ENCODE results near the gene EPHB6.

DNA sequence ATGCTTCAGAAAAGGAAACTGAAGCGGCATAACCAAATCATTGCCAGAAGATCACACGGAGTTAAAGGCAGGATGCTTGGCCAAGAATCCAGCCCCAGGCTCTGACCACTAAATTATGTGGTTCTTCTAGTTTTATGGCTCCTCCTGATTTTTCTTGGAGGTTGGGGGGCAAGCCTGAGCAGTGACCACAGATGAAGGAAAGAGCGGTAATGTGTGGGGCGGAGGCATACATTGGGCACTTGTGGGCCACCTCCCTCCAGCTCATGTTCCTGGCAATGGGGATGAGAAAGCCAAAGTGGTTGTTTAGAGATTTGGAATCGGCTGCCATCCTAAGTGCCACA lies 27.4 kb downstream of the EPHB6 start:
- TF ChIP-seq, protein P1, sequence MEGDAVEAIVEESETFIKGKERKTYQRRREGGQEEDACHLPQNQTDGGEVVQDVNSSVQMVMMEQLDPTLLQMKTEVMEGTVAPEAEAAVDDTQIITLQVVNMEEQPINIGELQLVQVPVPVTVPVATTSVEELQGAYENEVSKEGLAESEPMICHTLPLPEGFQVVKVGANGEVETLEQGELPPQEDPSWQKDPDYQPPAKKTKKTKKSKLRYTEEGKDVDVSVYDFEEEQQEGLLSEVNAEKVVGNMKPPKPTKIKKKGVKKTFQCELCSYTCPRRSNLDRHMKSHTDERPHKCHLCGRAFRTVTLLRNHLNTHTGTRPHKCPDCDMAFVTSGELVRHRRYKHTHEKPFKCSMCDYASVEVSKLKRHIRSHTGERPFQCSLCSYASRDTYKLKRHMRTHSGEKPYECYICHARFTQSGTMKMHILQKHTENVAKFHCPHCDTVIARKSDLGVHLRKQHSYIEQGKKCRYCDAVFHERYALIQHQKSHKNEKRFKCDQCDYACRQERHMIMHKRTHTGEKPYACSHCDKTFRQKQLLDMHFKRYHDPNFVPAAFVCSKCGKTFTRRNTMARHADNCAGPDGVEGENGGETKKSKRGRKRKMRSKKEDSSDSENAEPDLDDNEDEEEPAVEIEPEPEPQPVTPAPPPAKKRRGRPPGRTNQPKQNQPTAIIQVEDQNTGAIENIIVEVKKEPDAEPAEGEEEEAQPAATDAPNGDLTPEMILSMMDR (IDR thresholded peaks at IDR 0.05) = no peak
- TF ChIP-seq POLR2A (IDR thresholded peaks at IDR 0.05) = no peak

Data from tibial nerve (tissue), 3 donors.